A673 (cell line): ENCODE results near the gene PHF20. TPM values are rescaled to one million over a fixed set of nuclear protein-coding genes. Genes with fewer than 3 reads are reported as not detected.
"Not testable (repeated sequence)": the region's sequence is repeated elsewhere in the genome, so short reads cannot be mapped to it uniquely, and the experiment has no call there.

ENCODE experiments used
- BruUV-seq: library from RNA; stranded (reverse); fragments of 400-500 nt; replicated peaks from 2 replicates; lab custom pipeline; 2021; lab: Mats Ljungman, UMichigan
- CTCF ChIA-PET: fragments of 300-600 bp; sonication (Branson Sonifier 250); formaldehyde crosslinking; loops from one replicate; lab custom pipeline; 2022; ENCODE audit warnings: antibody characterized with exemption; lab: Charles Lee
- POLR2A ChIA-PET: fragments of 300-600 bp; sonication (Branson Sonifier 250); formaldehyde crosslinking; loops from one replicate; lab custom pipeline; 2022; ENCODE audit warnings: antibody characterized with exemption; ENCODE audit not compliant: low non-redundant PET; lab: Charles Lee
- DNase-seq: peaks from one replicate; pipeline ENCODE4 v3.0.0-alpha.2; 2015; ENCODE audit warnings: low spot score
- H3K27ac ChIP-seq: fragments of 200-600 bp; sonication (generic); 2 replicates; pipeline ENCODE4 v1.5.1; 2016; ENCODE audit warnings: mixed run types, low read depth, mild to moderate bottlenecking, mixed read lengths, antibody characterized with exemption, low read length; ENCODE audit not compliant: poor library complexity, severe bottlenecking
- H3K27me3 ChIP-seq: fragments of 200-600 bp; sonication (generic); replicated peaks from 2 replicates; pipeline ENCODE4 v1.6.1; 2017; ENCODE audit warnings: mixed run types, low read depth, mild to moderate bottlenecking, mixed read lengths, antibody characterized with exemption, low read length; ENCODE audit not compliant: insufficient read depth, poor library complexity
- H3K36me3 ChIP-seq: fragments of 200-600 bp; sonication (generic); 2 replicates; pipeline ENCODE4 v1.6.1; 2016; ENCODE audit warnings: mixed run types, mild to moderate bottlenecking, mixed read lengths, antibody characterized with exemption, low read length; ENCODE audit not compliant: insufficient read depth, poor library complexity, severe bottlenecking
- H3K4me1 ChIP-seq: fragments of 200-600 bp; sonication (generic); 2 replicates; pipeline ENCODE4 v1.6.1; 2017; ENCODE audit warnings: mixed run types, mild to moderate bottlenecking, mixed read lengths, antibody characterized with exemption, low read length; ENCODE audit not compliant: insufficient read depth, poor library complexity, severe bottlenecking
- H3K4me3 ChIP-seq: fragments of 200-600 bp; sonication (generic); 2 replicates; pipeline ENCODE4 v1.5.1; 2016; ENCODE audit warnings: low read depth, mixed run types, mild to moderate bottlenecking, mixed read lengths, low read length; ENCODE audit not compliant: poor library complexity, severe bottlenecking
- H3K9me3 ChIP-seq: fragments of 200-600 bp; sonication (generic); 2 replicates; pipeline ENCODE4 v1.6.1; 2016; ENCODE audit warnings: mixed run types, low read depth, mild to moderate bottlenecking, mixed read lengths, antibody characterized with exemption, low read length; ENCODE audit not compliant: poor library complexity, severe bottlenecking
- EZH2 ChIP-seq: fragments of 200-600 bp; sonication (generic); IDR thresholded peaks from 2 replicates; pipeline ENCODE4 v1.6.1; 2017; ENCODE audit warnings: borderline replicate concordance, low read depth, mild to moderate bottlenecking, mixed read lengths, antibody characterized with exemption, low read length; ENCODE audit not compliant: poor library complexity, severe bottlenecking
- intact Hi-C: fragments of 100-400 bp; cut with micrococcal nuclease; formaldehyde crosslinking; loops from one replicate; pipeline ENCODE4 v1.10.0; 2022; ENCODE audit not compliant: unreplicated experiment
- total RNA-seq: library from RNA; stranded (reverse); gene quantifications from 2 replicates; pipeline ENCODE4 v1.2.3, GENCODE V29; 2021
- TF ChIP-seq, protein P1 (sequence below): fragments of 300-800, 200-600 bp; sonication (generic); conservative IDR thresholded peaks from 2 replicates; pipeline ENCODE4 v1.5.1; 2017; ENCODE audit warnings: low read depth, mild to moderate bottlenecking, antibody characterized with exemption, low read length, moderate library complexity, mixed read lengths

PHF20 gene
- total RNA-seq, 1 experiment from 2014 or later, result 43.0 TPM

DNA sequence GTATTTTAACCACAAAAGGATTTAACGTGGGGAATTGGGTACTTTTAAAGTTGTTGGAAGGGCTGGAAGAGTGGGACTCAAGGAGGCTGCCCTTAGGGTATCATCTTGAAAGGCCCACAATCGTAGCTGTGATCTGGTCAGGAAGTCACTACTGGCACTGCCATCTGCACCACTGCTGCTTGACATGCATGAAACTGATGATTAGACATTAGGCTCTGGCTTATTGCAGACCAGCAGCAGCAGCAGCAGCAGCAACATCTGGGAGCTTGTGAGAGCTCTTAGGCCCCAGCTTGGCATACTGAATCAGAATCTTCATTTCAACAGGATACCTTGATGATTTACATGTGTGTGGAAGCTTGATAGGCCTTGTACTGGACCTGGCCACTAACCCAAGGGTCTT is 68.6 kb downstream of the PHF20 start:
- Histone ChIP-seq H3K27ac (no peak overlapping the region), H3K36me3 (peaks cover 20% of the 10 kb centered on the region), H3K9me3 (no peaks in the 10 kb centered on the region), H3K4me1 (no peaks in the 10 kb centered on the region), H3K4me3 (no peak overlapping the region), H3K27me3 (no peaks in the 10 kb centered on the region)
- no peak for TF ChIP-seq EZH2
- TF ChIP-seq, protein P1, sequence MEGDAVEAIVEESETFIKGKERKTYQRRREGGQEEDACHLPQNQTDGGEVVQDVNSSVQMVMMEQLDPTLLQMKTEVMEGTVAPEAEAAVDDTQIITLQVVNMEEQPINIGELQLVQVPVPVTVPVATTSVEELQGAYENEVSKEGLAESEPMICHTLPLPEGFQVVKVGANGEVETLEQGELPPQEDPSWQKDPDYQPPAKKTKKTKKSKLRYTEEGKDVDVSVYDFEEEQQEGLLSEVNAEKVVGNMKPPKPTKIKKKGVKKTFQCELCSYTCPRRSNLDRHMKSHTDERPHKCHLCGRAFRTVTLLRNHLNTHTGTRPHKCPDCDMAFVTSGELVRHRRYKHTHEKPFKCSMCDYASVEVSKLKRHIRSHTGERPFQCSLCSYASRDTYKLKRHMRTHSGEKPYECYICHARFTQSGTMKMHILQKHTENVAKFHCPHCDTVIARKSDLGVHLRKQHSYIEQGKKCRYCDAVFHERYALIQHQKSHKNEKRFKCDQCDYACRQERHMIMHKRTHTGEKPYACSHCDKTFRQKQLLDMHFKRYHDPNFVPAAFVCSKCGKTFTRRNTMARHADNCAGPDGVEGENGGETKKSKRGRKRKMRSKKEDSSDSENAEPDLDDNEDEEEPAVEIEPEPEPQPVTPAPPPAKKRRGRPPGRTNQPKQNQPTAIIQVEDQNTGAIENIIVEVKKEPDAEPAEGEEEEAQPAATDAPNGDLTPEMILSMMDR, result no peak
- intact Hi-C loops, result no loop called here
- CTCF ChIA-PET, result no interaction called here
- POLR2A ChIA-PET, result interaction anchor here (0.7 kb wide), 1 partner anchor 41 kb away, joined by 9 read pairs; no protein-coding TSS in a partner anchor
- DNase-seq, result no peak
- no TSS peak for BruUV-seq

DNA sequence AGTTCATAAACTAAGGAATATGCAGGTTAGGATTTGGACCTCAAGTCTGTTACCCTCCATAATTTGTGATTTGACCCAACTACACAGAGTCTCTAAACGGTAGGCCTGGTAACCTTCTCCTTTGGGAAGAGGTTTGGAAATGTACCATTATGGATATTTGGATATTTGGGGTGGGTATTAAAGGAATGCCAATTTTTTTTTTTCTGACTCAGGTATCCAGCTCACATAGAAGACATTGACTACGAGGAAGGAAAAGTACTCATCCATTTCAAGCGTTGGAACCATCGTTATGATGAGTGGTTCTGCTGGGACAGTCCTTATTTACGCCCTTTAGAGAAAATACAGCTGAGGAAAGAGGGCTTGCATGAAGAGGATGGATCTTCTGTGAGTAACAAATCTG is 70.5 kb downstream of the PHF20 start:
- no peaks in the 10 kb centered on the region for H3K4me1 ChIP-seq
- TF ChIP-seq, protein P1, result no peak
- TF ChIP-seq EZH2, result no peak
- ChIA-PET POLR2A (no interaction called here), CTCF (no interaction called here)
- no peak overlapping the region for H3K4me3 ChIP-seq
- H3K9me3 ChIP-seq, result no peaks in the 10 kb centered on the region
- no peak for DNase-seq
- no peak overlapping the region for H3K27ac ChIP-seq
- H3K27me3 ChIP-seq, result no peaks in the 10 kb centered on the region
- intact Hi-C loops, result no loop called here
- no TSS peak for BruUV-seq
- H3K36me3 ChIP-seq, result peaks cover 20% of the 10 kb centered on the region

DNA sequence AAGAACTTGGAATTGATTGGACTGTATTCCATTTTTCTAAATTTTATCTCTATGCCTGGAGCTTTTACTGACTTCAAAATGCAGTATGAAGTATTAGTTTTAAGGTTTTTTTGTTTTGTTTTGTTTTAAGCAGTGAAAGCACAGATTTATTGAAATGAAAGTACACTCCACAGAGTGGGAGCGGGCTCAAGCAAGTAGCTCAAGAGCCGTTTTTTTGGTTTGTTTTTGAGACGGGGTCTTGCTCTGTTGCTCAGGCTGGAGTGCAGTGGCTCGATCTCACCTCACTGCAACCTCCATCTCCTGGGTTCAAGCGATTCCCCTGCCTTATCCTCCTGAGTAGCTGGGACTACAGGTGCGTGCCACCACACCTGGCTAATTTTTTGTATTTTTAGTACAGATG is 72.1 kb downstream of the PHF20 start:
- DNase-seq, BruUV-seq, H3K27me3 ChIP-seq, CTCF ChIA-PET, POLR2A ChIA-PET, H3K27ac ChIP-seq, H3K4me1 ChIP-seq, H3K9me3 ChIP-seq, H3K4me3 ChIP-seq, intact Hi-C loops: not testable (repeated sequence)
- peaks cover 20% of the 10 kb centered on the region for H3K36me3 ChIP-seq

DNA sequence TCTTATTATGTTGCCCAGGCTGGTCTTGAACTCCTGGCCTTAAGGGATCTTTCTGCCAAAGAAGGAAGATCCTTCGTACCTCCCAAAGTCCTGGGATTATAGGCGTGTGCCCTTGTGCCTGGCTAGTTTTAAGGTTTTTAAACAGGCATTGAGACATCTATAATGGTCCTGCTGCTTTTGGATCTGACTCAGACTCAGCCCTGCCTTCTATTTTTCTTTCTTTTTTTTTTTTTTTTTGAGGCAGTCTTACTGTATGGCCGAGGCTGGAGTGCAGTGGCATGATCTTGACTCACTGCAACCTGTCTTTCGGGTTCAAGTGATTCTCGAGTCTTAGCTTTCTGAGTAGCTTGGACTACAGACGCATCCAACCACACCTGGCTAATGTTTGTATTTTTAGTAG is 73.7 kb downstream of the PHF20 start:
- BruUV-seq, result no TSS peak
- no peak for TF ChIP-seq EZH2
- TF ChIP-seq, protein P1, result no peak
- H3K9me3 ChIP-seq, result no peaks in the 10 kb centered on the region
- ChIA-PET POLR2A (no interaction called here), CTCF (interaction anchor here (0.6 kb wide), 1 partner anchor 549 kb away, joined by 3 read pairs; no protein-coding TSS in a partner anchor)
- intact Hi-C loops, result no loop called here
- DNase-seq, result no peak
- H3K27ac ChIP-seq, result no peak overlapping the region
- no peaks in the 10 kb centered on the region for H3K4me1 ChIP-seq
- peaks cover 20% of the 10 kb centered on the region for H3K36me3 ChIP-seq
- H3K27me3 ChIP-seq, result no peaks in the 10 kb centered on the region
- H3K4me3 ChIP-seq, result no peak overlapping the region
